ENCODE data around the gene DUSP2. TPM values are rescaled to one million over a fixed set of nuclear protein-coding genes. Genes with fewer than 3 reads are reported as not detected.

The DUSP2 gene
- total and polyA plus RNA-seq, 2 donors (not counting 1 experiment from before 2014, with no cell fraction given) = 0.17 to 0.33 TPM

DNA sequence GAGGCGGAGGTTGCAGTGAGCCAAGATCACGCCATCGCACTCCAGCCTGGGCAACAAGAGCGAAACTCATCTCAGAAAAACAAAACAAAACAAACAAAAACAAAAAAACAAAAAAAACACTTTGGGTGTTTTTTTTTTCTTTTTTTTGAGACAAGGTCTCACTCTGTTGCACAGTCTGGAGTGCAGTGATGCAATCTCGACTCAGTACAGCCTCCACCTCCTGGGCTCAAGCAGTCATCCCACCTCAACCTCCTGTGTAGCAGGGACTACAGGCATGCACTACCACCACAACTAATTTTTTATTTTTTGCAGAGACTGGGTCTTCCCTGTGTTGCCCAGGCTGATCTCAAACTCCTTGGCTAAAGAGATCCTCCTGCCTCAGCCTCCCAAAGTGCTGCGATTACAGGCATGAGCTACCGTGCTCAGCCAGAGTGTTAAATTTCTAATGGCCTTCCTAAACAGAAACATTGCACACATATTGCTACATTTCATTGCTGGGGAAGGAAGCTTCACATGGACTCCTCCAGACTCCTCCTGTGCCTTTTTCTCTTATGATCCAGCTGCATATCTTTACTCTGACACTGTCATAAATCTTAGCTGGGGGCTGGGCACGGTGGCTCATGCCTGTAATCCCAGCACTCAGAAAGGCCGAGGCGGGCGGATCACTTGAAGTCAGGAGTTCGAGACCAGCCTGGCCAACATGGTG lies 43.7 kb upstream of the DUSP2 start:
- H3K4me2 ChIP-seq (ENCODE audit: extremely low read depth, insufficient read depth, low read length) = no peak overlapping the region
- H3K4me3 ChIP-seq (replicated peaks in 1 of 4; ENCODE audit: control extremely low read depth in 1 of 4, insufficient read depth in 1 of 4, low read depth in 3 of 4, low read length in 4 of 4) = no peak overlapping the region
- H3K9ac ChIP-seq (ENCODE audit: insufficient read depth, low read length) = no peak overlapping the region
- DNase-seq (ENCODE audit: low read depth in 2 of 2) = no peak
- H3K79me2 ChIP-seq (ENCODE audit: control insufficient read depth, insufficient read depth, low read length) = peaks cover 2% of the 10 kb centered on the region
- no peaks in the 10 kb centered on the region for H3K4me1 ChIP-seq (ENCODE audit: control insufficient read depth, extremely low read depth, insufficient read depth, low read length)
- H4K20me1 ChIP-seq (ENCODE audit: control insufficient read depth, extremely low read depth, insufficient read depth, low read length) = no peaks in the 10 kb centered on the region
- TF ChIP-seq EZH2 (IDR thresholded peaks at IDR 0.05; ENCODE audit: low read length, missing control alignments) = no peak
- TF ChIP-seq, protein P1, sequence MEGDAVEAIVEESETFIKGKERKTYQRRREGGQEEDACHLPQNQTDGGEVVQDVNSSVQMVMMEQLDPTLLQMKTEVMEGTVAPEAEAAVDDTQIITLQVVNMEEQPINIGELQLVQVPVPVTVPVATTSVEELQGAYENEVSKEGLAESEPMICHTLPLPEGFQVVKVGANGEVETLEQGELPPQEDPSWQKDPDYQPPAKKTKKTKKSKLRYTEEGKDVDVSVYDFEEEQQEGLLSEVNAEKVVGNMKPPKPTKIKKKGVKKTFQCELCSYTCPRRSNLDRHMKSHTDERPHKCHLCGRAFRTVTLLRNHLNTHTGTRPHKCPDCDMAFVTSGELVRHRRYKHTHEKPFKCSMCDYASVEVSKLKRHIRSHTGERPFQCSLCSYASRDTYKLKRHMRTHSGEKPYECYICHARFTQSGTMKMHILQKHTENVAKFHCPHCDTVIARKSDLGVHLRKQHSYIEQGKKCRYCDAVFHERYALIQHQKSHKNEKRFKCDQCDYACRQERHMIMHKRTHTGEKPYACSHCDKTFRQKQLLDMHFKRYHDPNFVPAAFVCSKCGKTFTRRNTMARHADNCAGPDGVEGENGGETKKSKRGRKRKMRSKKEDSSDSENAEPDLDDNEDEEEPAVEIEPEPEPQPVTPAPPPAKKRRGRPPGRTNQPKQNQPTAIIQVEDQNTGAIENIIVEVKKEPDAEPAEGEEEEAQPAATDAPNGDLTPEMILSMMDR (conservative IDR thresholded peaks at IDR 0.05 in 1 of 2, IDR thresholded peaks at IDR 0.05 in 1 of 2; ENCODE audit: low read depth in 1 of 2, low read length in 2 of 2) = no peak
- no peak overlapping the region for H2AFZ ChIP-seq (ENCODE audit: low read length)
- no peaks in the 10 kb centered on the region for H3K27me3 ChIP-seq (ENCODE audit: control insufficient read depth, insufficient read depth, low read length)
- H3K27ac ChIP-seq (ENCODE audit: insufficient read depth, low read length) = no peak overlapping the region
- H3K9me3 ChIP-seq (ENCODE audit: control insufficient read depth, insufficient read depth, low read depth, low read length) = no peaks in the 10 kb centered on the region
- H3K36me3 ChIP-seq (ENCODE audit: control insufficient read depth, insufficient read depth, low read length) = peaks cover 16% of the 10 kb centered on the region

DNA sequence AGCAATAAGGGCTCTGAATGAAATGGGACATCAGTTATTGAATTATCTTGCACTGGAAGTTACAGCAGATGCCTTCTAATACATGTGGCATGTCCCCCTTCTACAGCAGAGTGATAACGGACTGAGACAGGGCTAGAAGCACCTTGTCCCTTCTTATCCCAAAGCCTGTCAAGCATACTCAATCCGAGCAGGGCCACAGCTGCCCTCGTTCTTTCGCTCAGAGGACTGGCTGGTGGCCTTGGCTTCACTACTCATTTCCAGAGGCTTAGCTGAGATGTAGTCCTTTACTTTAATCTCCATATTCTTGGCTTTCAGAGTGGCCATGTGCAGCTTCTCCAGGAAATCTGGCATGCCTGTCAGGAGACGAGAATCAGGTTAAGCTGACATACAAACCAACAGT lies 41.3 kb upstream of the DUSP2 start:
- no peaks in the 10 kb centered on the region for H3K79me2 ChIP-seq (ENCODE audit: control insufficient read depth, insufficient read depth, low read length)
- H3K9me3 ChIP-seq (ENCODE audit: control insufficient read depth, insufficient read depth, low read depth, low read length) = no peaks in the 10 kb centered on the region
- no peak overlapping the region for H3K9ac ChIP-seq (ENCODE audit: insufficient read depth, low read length)
- no peaks in the 10 kb centered on the region for H4K20me1 ChIP-seq (ENCODE audit: control insufficient read depth, extremely low read depth, insufficient read depth, low read length)
- H3K27me3 ChIP-seq (ENCODE audit: control insufficient read depth, insufficient read depth, low read length) = no peaks in the 10 kb centered on the region
- no peaks in the 10 kb centered on the region for H3K4me1 ChIP-seq (ENCODE audit: control insufficient read depth, extremely low read depth, insufficient read depth, low read length)
- peaks cover 11% of the 10 kb centered on the region for H3K36me3 ChIP-seq (ENCODE audit: control insufficient read depth, insufficient read depth, low read length)
- no peak for DNase-seq (ENCODE audit: low read depth in 2 of 2)
- TF ChIP-seq, protein P1 (conservative IDR thresholded peaks at IDR 0.05 in 1 of 2, IDR thresholded peaks at IDR 0.05 in 1 of 2; ENCODE audit: low read depth in 1 of 2, low read length in 2 of 2) = no peak
- TF ChIP-seq EZH2 (IDR thresholded peaks at IDR 0.05; ENCODE audit: low read length, missing control alignments) = no peak
- no peak overlapping the region for H3K4me2 ChIP-seq (ENCODE audit: extremely low read depth, insufficient read depth, low read length)
- no peak overlapping the region for H3K4me3 ChIP-seq (replicated peaks in 1 of 4; ENCODE audit: control extremely low read depth in 1 of 4, insufficient read depth in 1 of 4, low read depth in 3 of 4, low read length in 4 of 4)
- H2AFZ ChIP-seq (ENCODE audit: low read length) = no peak overlapping the region
- no peak overlapping the region for H3K27ac ChIP-seq (ENCODE audit: insufficient read depth, low read length)

DNA sequence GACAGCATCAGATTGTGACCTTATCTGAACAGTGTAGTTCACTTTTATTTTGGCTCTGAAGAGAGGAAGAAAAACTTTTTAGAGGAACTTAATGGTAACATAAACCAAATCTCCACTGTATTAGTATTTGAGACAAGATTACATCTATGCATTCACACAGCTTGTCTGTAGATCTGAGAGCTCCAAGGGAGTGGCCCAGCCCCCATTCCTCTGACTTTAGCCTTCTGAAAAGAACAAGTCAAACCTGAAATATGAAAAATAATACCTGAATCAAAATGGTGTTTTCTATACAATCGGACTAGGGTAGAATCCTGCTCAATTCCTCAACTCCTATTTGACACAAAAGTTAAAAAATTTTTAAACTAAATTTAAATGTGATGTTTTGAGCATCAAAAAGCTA lies 40.3 kb upstream of the DUSP2 start:
- Histone ChIP-seq H3K27me3 (ENCODE audit: control insufficient read depth, insufficient read depth, low read length) (no peaks in the 10 kb centered on the region), H3K9me3 (ENCODE audit: control insufficient read depth, insufficient read depth, low read depth, low read length) (no peaks in the 10 kb centered on the region), H3K9ac (ENCODE audit: insufficient read depth, low read length) (no peak overlapping the region), H3K79me2 (ENCODE audit: control insufficient read depth, insufficient read depth, low read length) (no peaks in the 10 kb centered on the region), H3K4me1 (ENCODE audit: control insufficient read depth, extremely low read depth, insufficient read depth, low read length) (no peaks in the 10 kb centered on the region), H3K27ac (ENCODE audit: insufficient read depth, low read length) (no peak overlapping the region), H3K4me2 (ENCODE audit: extremely low read depth, insufficient read depth, low read length) (no peak overlapping the region), H3K4me3 (replicated peaks in 1 of 4; ENCODE audit: control extremely low read depth in 1 of 4, insufficient read depth in 1 of 4, low read depth in 3 of 4, low read length in 4 of 4) (no peak overlapping the region), H4K20me1 (ENCODE audit: control insufficient read depth, extremely low read depth, insufficient read depth, low read length) (no peaks in the 10 kb centered on the region), H3K36me3 (ENCODE audit: control insufficient read depth, insufficient read depth, low read length) (peaks cover 10% of the 10 kb centered on the region), H2AFZ (ENCODE audit: low read length) (no peak overlapping the region)
- DNase-seq (ENCODE audit: low read depth in 2 of 2) = no peak
- TF ChIP-seq, protein P1 (conservative IDR thresholded peaks at IDR 0.05 in 1 of 2, IDR thresholded peaks at IDR 0.05 in 1 of 2; ENCODE audit: low read depth in 1 of 2, low read length in 2 of 2) = no peak
- TF ChIP-seq EZH2 (IDR thresholded peaks at IDR 0.05; ENCODE audit: low read length, missing control alignments) = no peak

Data from fibroblast of lung (primary cell).